Renal pelvis (tissue), 4 donors: ENCODE measurements around the gene CDK15. TPM values are rescaled to one million over a fixed set of nuclear protein-coding genes. Genes with fewer than 3 reads are reported as not detected.
"Not testable (repeated sequence)": the region's sequence is repeated elsewhere in the genome, so short reads cannot be mapped to it uniquely, and the experiment has no call there.

Experiments used
- DNase-seq: peaks from one replicate; pipeline ENCODE4 v3.0.0-alpha.2; 2013
- polyA plus RNA-seq, 3 donors: library from polyadenylated mRNA; unstranded; fragments of 120-200 nt; gene quantifications; one replicate each; pipeline ENCODE4 v1.2.1, GENCODE V29; 2013; ENCODE audit not compliant: insufficient read length in 3 of 3

The CDK15 gene
- polyA plus RNA-seq, 3 donors: 1.0 to 1.5 (median 1.5) TPM

- no peak for DNase-seq
These were observed 16.9 kb upstream of the CDK15 start for GRCh38 chr2:201789395-201789794.

GRCh38 chr2:201790291-201790690 lies 16.0 kb upstream of the CDK15 start:
- no peak for DNase-seq

- DNase-seq: no peak
These were observed 15.3 kb upstream of the CDK15 start for GRCh38 chr2:201790989-201791388.

GRCh38 chr2:201793631-201794030 lies 12.7 kb upstream of the CDK15 start:
- no peak for DNase-seq

GRCh38 chr2:201794294-201794693 lies 12.0 kb upstream of the CDK15 start:
- DNase-seq: no peak

GRCh38 chr2:201795607-201796477 lies 10.5 kb upstream of the CDK15 start:
- DNase-seq: peak; percentile 42

- no peak for DNase-seq
These were observed 9.9 kb upstream of the CDK15 start for GRCh38 chr2:201796478-201796865.

- DNase-seq: no peak
These were observed 9.0 kb upstream of the CDK15 start for GRCh38 chr2:201797175-201797840.

- no peak for DNase-seq
These were observed 8.0 kb upstream of the CDK15 start for GRCh38 chr2:201798252-201798913.

GRCh38 chr2:201798914-201799285 lies 7.4 kb upstream of the CDK15 start:
- not testable (repeated sequence) for DNase-seq

GRCh38 chr2:201807452-201807999 lies 1.2 kb downstream of the CDK15 start:
- DNase-seq: peak; percentile 79

- DNase-seq: peak; percentile 87
These were observed 1.7 kb downstream of the CDK15 start for GRCh38 chr2:201808027-201808426.

- no peak for DNase-seq
These were observed 3.3 kb downstream of the CDK15 start for GRCh38 chr2:201809633-201810032.

GRCh38 chr2:201810604-201811003 lies 4.3 kb downstream of the CDK15 start:
- not testable (repeated sequence) for DNase-seq

GRCh38 chr2:201813996-201814760 lies 7.8 kb downstream of the CDK15 start:
- peak; percentile 51 for DNase-seq

- DNase-seq: no peak
These were observed 10.6 kb downstream of the CDK15 start for GRCh38 chr2:201816657-201817575.

GRCh38 chr2:201820383-201821007 lies 14.2 kb downstream of the CDK15 start:
- no peak for DNase-seq

GRCh38 chr2:201821080-201821479 lies 14.7 kb downstream of the CDK15 start:
- DNase-seq: no peak

GRCh38 chr2:201824212-201824611 lies 17.9 kb downstream of the CDK15 start:
- DNase-seq: no peak

GRCh38 chr2:201827621-201828020 lies 21.3 kb downstream of the CDK15 start:
- no peak for DNase-seq
